GM21528 (cell line): ENCODE results near the gene CACNA2D3.
"Not testable (repeated sequence)": the region's sequence is repeated elsewhere in the genome, so short reads cannot be mapped to it uniquely, and the experiment has no call there.

Experiments
- ATAC-seq: cut with Tn5 transposase; IDR thresholded peaks from one replicate; pipeline ENCODE4 v1.9.1; 2021; ENCODE audit warnings: mild to moderate bottlenecking, moderate library complexity; ENCODE audit not compliant: unreplicated experiment, low FRiP score

CACNA2D3 gene

DNA sequence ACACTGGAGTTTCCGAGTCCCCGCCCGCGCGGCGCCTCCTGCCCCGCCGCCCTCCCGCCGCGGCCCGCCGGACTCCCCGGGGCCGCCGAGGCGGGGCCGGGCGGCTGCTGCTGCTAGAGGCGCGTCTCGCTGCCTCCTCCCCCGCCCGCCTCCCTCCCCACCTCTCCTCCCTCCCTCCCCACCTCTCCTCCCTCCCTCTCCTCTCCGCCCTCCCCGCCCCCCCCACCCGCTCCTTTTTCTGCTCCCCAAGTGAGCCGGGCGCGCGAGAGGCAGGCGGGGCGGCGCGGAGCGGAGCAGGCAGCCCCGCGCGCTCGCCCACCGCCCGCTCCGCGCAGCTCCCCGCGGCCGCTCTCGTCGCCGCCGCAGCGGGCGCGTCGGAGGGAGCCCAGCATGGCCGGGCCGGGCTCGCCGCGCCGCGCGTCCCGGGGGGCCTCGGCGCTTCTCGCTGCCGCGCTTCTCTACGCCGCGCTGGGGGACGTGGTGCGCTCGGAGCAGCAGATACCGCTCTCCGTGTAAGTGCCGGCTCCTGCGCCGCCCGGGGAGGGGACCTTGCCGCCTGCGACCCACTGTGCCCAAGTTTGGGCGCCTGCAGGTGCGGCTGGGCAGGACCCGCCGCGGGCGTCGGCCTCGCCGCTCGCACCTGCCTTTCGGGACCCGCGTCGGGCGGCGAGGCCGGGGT, at the start of gene CACNA2D3:
TSS of gene CACNA2D3 (plus strand) at position 229 of the 679 bp plus-strand sequence.
- no peak for ATAC-seq

DNA sequence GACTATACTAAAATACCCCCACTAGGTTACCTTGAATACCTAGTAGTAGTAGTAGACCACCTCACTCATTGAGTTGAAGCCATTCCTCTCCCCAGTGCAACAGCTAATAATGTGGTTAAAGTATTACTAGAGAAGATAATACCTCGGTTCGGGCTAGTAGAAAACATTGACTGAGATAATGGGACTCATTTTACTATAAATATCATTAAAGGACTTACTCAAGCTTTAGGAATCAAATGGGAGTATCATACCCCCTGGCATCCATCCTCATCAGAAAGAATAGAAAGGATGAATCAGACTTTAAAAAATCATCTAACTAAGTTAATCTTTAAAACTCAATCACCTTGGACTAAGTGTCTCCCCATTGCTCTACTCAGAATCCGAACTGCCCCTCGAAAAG, 49.0 kb upstream of the CACNA2D3 start:
- no peak for ATAC-seq

DNA sequence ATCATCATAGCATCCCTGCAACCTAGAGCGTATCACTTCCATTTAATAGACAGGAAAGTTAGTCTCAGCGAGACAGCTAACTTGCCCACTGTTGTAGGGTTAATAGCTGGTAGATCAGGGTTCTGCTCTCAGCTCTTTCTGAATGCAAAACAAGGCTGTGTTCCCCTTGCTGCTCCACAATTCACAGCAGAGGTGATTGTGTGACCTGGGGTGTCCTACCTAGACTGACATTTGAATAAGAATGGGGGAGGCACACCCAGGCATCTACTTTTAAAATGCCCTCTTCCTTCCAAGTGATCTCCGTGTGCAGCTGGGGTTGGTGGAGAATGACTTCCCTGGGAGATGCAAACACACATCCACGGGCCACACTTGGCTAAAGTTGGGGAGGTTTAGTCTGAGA, 43.0 kb upstream of the CACNA2D3 start:
- no peak for ATAC-seq

DNA sequence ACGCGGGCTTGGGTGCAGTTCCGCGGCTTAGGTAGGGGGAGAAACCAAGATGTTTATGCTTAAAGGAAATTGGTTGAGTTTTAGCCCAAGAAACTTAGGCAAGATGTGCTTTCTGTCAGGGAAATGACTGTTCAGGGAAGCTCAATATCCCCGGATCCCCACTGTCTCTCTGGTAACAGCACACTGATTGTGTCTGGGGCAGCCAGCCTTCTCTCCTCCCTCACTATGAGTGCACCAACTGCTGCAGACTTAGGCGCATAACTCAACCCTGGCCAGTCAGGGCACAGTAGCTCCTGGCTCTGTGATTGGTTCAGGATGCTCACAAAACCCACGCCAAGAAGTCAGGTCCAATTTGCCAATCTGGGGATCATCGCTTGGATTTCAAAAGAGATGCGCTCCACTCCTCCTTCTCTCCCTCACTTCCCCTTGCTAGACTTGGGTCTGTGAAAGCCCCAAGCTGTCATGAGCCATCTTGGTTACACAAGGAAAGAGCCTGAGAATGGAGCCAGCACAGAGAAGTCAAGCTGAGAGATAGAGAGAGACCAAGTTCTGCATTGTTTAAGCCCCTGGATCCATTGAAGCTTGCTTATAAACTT, 42.5 kb upstream of the CACNA2D3 start:
- no peak for ATAC-seq

DNA sequence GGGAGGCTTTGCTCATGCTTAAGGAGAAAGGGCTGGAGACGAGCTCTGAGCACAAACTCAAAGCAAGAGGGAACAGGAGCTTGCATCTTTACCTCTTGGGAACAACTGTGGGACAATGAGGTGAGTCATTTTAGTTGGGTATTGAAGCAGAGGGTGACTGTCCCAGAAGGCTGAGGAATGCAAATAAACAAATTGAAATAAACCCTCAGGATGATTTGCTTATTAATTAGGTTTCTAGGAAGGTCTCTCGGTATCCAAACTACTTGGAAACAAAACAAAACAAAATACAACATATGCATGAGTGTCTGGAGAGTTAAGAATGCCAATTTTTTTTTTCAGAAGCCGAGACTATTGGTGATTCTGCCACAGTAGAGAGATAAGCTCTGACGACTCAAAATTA, 38.4 kb upstream of the CACNA2D3 start:
- no peak for ATAC-seq

DNA sequence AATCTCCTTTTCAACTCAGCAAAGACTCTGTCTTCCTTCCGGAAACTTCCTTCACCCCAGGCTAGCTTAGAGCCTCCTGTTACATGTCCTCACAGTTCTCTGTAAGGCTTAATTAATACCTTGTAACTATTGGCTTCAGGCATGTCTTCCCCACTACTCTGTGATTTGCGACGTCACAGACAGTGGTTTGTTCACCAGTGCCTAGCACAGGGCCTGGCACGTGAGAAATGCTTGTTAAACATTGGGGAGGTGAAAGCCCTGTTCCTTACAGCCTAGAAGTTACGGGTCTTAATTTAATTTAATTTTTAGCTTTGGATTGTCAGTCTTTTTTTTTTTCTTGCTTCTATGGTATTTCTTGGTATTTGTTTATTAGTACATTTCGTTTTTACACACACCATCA, 36.4 kb upstream of the CACNA2D3 start:
- ATAC-seq: no peak

DNA sequence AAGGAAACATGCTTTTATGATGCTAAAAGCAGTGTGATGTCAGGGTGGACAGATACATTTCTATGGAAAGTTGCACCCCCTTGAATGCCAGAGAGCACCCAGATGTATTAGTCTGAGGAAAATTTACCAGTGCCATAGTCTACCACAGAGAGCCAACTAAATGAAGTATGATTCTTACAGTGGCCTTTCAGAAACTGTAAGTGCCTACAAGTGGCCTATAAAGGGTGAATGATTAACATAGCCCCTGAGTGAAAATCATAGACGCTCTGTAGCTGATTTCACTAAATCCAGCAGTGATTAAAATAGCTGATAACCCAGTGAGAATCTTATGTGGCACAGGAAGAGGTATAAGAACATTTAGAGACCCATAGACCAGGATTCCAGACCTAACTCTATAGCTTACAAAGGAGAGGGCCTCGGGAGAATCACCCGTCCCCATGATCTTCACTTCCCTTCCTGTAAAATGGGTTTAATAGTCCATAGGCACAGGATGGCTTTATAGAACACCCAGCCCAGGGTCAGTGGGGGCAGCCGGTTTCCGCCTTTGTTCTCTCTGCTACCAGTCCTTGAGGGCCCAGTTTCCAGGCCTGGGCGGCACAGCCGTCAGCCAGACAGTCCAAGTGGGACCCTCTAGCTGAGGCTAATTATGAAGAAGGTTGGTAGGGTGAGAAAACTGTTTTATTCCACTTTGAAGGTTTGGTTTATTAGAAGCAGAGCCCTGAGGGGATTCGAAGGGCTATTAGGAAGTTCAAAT, 35.5 kb upstream of the CACNA2D3 start:
- no peak for ATAC-seq

DNA sequence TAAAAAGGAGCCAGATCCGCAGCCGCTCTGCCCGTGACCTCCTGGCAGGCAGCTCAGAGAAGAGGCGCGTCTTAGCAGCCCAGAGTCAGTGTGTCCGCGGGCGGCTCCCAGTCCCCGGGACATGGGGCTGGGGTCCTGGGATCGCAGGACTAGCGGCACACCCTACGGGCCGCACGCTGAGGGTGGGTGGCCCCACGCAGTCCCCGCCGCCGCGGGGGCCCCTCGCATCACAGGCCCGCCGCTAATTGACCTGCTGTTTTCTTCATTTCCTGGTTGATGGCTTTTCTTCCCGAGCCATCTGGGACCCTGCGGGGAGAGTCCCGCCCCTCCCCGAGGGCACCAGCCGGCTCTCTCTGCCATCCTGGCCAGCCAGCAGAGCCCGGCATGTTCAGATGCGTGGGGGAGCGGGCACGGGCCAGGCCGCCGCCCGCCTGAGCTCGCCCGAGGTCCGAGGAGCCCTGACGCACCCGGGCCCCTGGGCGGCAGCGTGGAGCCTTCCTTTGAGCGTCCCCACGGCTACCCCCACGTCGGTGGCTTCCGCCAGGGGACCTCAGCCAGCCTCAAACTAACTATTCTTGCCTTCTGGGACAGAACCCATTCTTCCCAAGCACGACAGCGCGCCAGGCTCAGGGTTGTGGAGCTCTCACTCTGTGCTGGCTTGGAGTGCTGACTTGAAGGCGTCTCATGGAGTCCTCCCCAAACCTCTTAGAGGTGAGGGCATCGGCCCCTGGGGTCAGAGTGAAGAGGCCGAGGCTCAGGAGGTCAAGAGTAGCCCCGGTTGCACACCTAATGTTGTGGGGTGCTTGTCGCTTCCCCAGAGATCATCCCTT, 34.6 kb upstream of the CACNA2D3 start:
- ATAC-seq: no peak

DNA sequence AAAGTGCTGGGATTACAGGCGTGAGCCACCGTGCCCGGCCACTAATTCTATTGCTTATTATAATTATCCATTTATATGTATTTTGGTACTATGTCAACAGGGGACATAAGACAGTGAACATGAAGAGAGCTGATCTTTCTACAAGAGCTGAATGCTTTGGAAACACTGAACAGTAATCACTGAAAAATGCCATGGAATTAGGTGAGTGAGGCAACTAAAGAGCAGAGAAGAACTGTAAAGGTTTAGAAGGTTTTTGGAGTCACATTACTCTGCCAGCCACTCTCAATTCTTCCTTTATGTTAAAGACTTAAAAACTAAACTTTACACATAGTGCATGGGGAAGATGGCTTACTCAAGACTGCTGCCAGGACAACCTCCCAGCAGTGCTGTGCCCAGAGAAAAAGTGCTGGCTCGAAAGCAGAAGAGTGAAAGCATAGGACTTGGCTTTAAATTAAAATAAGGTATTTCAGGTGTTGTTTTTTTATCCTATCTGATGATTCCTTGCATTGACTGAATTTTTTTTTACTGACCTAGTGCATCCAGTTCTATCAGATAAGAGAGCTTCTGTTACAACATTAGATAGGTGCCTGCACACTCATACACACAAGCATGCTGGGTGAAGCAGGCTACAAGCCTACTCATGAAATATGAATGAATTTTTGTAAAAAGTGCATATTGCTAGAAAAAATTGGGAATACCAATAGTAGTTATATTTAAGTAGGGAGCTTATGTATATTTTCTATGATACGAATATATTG, 28.7 kb upstream of the CACNA2D3 start:
- no peak for ATAC-seq

DNA sequence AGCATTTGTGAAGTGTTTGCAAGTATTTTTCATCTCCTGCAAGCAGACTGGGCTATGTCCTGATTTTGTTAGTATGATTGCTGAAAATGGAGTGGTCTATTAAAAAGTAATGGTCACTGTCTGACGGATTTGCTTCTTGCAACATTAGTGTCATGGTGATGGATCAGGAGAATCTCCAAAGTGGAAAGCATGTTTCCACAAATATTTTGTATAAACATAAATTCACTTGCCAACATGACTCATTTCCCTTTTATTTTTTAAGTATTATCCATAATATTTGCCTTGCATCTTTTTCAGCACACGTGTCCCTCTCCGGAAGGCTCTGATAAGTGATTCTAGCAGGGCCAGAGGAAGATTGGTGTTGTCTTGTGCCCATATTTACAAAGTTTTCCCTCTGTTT, 27.4 kb upstream of the CACNA2D3 start:
- no peak for ATAC-seq

DNA sequence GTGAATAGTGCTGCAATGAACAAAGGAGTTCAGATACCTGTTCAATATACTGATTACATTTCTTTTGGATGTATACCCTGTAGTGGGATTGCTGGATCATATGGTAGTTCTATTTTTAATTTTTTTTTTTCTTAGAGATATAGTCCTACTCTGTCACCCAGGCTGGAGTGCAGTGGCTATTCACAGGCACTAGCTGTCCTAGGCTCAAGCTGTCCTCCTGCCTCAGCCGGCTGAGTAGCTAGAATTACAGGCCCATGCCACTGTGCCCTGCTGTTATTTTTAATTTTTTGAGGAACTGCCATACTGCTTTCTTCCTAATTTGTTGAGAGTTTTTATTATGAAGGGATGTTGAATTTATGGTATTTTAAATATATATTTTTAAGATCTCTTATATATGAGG, 23.0 kb upstream of the CACNA2D3 start:
- no peak for ATAC-seq

DNA sequence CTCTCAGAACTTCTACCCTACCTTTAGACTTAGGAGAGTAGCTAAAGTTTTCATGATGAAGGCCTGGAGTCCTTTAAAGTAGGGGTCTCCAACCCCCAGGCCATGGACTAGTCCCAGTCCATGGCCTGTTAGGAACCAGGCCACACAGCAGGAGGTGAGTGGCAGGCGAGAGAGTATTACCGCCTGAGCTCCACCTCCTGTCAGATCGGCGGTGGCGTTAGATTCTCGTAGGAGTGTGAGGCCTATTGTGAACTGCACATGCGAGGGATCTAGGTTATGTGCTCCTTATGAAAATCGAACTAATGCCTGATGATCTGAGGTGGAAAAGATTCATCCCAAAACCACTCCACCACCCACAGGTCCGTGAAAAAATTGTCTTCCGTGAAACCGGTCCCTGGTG, 18.3 kb upstream of the CACNA2D3 start:
- no peak for ATAC-seq

DNA sequence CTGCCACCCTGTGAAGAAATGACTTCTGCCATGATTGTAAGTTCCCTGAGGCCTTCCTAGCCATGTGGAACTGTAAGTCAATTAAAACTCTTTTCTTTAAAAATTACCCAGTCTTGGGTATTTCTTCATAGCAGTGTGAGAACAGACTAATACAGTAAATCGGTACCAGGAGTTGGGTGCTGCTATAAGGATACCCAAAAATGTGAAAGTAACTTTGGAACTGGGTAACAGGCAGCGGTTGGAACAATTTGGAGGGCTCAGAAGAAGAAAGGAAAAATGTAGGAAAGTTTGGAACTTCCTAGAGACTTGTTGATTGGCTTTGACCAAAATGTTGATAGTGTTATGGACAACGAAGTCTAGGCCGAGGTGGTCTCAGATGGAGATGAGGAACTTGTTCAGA, 6.2 kb upstream of the CACNA2D3 start:
- ATAC-seq: not testable (repeated sequence)

DNA sequence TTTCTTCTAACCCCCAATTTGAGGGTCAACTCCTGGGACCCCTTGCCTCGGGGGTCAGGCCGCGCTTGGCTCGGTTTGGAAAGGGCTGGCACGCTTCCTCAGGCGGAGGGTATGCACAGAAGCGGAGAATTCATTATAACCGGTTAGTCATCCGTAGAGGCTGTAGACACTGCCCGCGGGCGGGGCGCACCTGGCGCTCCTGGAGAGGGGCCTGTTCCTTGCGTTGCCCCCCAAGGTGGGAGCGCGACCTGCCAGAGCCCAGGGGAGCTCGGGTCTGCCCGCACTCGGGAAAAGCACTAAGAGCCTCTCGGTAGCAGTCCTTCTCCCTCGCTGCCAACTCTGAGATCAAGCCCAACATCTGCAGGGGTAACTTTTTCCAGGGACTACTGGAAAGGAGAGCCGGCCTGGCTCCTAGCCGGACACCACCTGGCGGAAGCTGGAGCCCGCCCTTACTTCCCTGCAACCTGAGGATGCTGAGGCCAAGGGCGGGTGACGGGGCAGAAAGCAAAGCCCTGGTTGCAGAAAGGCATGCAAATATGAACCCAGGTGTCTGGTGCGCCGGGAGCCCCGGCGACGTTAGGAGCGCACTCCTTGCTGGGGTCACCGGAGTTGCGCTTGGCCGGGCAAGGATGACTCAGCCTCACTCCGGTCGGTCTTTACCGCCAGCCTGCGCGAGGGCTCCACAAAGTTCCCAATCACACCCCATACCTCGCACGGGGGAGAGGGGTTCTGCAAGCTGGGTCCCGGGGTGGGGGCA, 1.5 kb upstream of the CACNA2D3 start:
- ATAC-seq: no peak

DNA sequence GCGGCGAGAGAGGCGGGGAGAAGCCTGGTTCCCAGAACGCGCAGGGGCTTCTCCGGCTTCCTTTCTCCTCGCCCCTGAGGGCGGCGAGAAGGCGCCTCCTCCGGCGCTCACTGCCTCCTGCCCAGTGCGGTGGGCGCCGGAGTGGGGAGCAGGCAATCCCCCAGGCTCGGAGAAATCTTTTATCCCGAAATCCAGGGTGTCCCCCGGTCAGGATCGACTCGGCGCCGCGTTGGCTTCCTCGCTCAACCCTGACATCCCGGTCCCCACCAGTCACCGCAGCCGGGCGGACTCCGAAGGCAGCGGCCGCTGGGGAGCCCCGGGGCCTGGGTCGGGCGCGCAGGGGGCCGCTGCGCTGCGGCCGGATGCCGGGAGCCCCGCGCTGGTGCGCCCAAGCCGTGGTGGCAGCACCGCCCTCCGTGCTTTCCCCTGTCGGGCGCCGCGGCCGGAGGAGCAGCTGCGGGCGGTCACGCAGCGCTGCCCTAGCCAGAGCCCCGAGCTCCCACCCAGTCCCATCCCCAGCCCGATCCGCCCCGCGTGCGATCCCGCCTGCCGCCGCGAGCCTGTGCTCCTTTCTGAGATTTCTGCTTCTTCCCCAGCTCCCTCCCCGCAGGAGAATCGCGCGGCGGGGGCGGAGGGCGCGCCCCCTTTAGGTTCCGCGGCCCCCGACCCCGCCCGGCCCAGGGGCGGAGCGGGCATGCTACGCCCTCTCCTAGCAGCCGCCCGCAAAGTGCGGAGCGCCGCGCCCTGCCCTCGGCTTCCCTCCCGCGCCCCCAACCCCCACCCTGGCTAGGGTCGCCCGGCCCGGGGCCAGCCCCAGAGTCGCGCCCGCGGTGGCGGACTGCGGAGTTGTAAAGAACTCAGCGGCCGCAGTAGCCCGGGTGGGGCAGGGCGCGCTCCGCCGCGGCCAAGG, 683 bp upstream of the CACNA2D3 start:
- no peak for ATAC-seq

DNA sequence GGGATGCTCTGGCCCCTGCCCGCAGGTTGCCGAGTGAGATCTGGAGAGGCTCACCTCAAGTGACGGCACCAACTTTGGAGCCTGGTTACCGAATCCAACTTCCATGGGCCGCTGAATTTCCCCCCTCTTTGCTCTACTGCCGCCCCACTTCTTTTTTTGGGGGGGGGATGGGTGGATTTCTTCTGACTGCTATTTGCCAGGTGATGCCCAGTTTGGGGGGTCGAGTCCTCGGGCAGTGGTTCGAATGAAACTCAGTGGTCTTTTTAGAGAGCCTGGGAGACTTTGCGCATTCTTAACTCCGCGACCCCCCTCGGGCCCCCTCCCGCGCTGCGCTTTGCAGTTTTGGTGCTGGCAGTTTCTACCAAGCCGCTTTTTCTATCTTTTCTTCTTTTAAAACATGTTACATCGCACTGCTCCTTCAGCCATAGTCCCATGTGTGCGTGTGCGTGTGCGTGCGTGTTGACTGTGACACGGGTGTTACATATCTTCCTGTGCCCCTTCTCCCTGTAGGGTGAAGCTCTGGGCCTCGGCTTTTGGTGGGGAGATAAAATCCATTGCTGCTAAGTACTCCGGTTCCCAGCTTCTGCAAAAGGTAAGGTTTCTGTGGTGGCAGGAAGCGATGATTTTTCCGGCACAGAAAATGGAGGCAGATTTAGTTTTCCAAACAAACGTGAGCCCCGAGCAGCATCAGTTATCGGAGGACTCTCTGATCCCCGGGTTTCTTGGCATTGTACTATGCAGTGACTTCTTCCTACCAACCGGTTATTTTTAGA, 837 bp downstream of the CACNA2D3 start:
- no peak for ATAC-seq

DNA sequence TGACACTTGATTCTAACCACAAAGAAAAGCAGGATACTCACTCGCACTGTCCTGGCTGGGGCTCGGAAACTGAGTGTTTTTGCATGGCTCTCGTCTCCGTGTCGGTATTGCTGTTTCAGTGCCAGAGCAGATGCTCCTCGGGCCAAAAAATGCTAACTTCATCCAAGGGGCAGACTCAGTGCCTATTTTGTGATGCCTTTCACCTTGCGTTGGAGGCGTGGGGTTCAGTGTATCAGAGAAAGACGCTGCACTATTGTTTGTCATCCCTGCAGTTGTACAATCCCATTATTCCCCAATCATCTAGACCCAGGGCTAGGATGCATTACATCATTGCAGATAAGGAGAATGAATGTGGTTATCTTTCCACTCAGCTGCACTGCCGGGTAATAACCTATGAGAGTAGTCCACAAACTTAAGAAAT, 1.4 kb downstream of the CACNA2D3 start:
- no peak for ATAC-seq

DNA sequence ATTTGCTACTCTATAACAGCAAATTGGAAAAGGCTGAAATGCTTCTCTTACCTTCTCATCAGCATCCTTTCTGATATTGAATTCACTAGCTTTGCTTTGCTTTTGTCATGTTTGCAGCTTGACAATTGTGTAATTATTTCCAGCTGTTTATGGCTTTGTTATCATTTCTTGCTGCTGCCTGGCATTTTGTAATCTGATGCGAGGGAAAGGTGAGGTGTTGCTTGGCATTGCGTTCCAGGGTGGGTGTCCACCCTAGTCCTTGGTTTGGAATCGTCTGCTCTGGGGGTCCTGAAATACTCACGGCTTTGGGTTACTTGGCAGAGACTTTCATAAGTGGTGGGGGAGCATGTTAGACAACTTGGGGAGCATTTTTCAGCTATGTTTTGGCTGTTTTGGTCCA, 2.9 kb downstream of the CACNA2D3 start:
- ATAC-seq: no peak
